PC-9 (cell line): ENCODE measurements around the gene LAMA2.

Experiments
- EZH2 ChIP-seq: fragments of 200-600 bp; sonication (generic); IDR thresholded peaks from 2 replicates; pipeline ENCODE4 v1.8.0; 2017; ENCODE audit warnings: antibody characterized with exemption, low read depth
- TF ChIP-seq, protein P1 (sequence below): fragments of 200-600 bp; sonication (generic); conservative IDR thresholded peaks from 2 replicates; pipeline ENCODE4 v1.6.1; 2017; ENCODE audit warnings: mixed run types, antibody characterized with exemption, mild to moderate bottlenecking, moderate library complexity

DNA sequence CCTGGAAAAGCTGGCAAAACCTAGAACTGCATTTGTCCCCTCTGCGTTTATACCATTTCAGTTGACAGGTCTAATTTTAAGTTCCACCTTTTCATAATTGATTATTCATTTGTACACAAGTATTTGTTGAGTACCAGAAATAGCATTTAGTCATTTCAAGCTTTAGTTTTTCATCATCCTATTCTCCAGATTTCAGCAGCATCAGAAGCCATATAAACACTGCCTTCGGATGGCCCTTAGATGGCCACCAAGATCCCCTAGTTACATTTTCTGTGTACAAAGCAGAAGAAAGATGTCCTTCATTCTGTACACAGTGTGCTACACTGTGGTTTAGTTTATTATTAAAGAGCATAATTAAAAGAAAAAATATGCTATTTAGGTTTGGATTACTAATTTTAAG lies 131.4 kb downstream of the LAMA2 start:
- TF ChIP-seq, protein P1, sequence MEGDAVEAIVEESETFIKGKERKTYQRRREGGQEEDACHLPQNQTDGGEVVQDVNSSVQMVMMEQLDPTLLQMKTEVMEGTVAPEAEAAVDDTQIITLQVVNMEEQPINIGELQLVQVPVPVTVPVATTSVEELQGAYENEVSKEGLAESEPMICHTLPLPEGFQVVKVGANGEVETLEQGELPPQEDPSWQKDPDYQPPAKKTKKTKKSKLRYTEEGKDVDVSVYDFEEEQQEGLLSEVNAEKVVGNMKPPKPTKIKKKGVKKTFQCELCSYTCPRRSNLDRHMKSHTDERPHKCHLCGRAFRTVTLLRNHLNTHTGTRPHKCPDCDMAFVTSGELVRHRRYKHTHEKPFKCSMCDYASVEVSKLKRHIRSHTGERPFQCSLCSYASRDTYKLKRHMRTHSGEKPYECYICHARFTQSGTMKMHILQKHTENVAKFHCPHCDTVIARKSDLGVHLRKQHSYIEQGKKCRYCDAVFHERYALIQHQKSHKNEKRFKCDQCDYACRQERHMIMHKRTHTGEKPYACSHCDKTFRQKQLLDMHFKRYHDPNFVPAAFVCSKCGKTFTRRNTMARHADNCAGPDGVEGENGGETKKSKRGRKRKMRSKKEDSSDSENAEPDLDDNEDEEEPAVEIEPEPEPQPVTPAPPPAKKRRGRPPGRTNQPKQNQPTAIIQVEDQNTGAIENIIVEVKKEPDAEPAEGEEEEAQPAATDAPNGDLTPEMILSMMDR, result no peak
- no peak for TF ChIP-seq EZH2
